OCI-LY3 (cell line): ENCODE results near the gene RPL18A.

Source experiments
- H2AFZ ChIP-seq: fragments of 200-600, 300-600 bp; shearing (Covaris generic); 2 replicates; pipeline ENCODE4 v1.6.0; 2014; ENCODE audit warnings: antibody characterized with exemption, low read depth, low read length
- H3K27ac ChIP-seq: fragments of 200-600, 300-600 bp; sonication (generic); 2 replicates; pipeline ENCODE4 v1.5.1; 2014; ENCODE audit warnings: mild to moderate bottlenecking, low read length, moderate library complexity, mixed read lengths
- H3K27me3 ChIP-seq: fragments of 200-600, 300-600 bp; sonication (generic); 2 replicates; pipeline ENCODE4 v1.6.1; 2014; ENCODE audit warnings: low read depth, low read length, mixed read lengths
- H3K36me3 ChIP-seq: fragments of 200-600, 300-600 bp; sonication (generic); replicated peaks from 2 replicates; pipeline ENCODE3; 2014; ENCODE audit warnings: low read depth, low read length, mixed read lengths
- H3K4me1 ChIP-seq: fragments of 300-600, 200-600 bp; sonication (generic); 2 replicates; pipeline ENCODE4 v1.6.1; 2014; ENCODE audit warnings: low read length, mixed read lengths
- H3K4me2 ChIP-seq: fragments of 200-600, 300-600 bp; sonication (generic); 2 replicates; pipeline ENCODE4 v1.6.1; 2014; ENCODE audit warnings: low read length, mixed read lengths
- H3K4me3 ChIP-seq: fragments of 300-600, 200-600 bp; sonication (generic); 2 replicates; pipeline ENCODE4 v1.5.1; 2014; ENCODE audit warnings: antibody characterized with exemption, mild to moderate bottlenecking, low read length, moderate library complexity
- H3K79me2 ChIP-seq: fragments of 300-600, 200-600 bp; shearing (Covaris generic); 2 replicates; pipeline ENCODE4 v1.6.1; 2014; ENCODE audit warnings: mild to moderate bottlenecking, low read length, mixed read lengths
- H3K9ac ChIP-seq: fragments of 300-600, 200-600 bp; shearing (Covaris generic); 2 replicates; pipeline ENCODE4 v1.6.0; 2014; ENCODE audit warnings: mild to moderate bottlenecking, low read length, moderate library complexity
- H3K9me3 ChIP-seq: fragments of 200-600, 300-600 bp; shearing (Covaris generic); 2 replicates; pipeline ENCODE4 v1.6.1; 2014; ENCODE audit warnings: low read length, mixed read lengths; ENCODE audit not compliant: insufficient read depth
- H4K20me1 ChIP-seq: fragments of 200-600, 300-600 bp; sonication (generic); 2 replicates; pipeline ENCODE4 v1.6.1; 2016; ENCODE audit warnings: low read length, mixed read lengths; ENCODE audit not compliant: insufficient read depth
- EZH2phosphoT487 ChIP-seq: fragments of 200-600 bp; shearing (Covaris generic); IDR thresholded peaks from 2 replicates; pipeline ENCODE4 v1.6.1; 2018; ENCODE audit warnings: antibody characterized with exemption, mixed run types, low read depth
- TF ChIP-seq, protein P1 (sequence below): fragments of 200-600, 300-600 bp; sonication (generic); IDR thresholded peaks from 2 replicates; pipeline ENCODE4 v1.5.1; 2014; ENCODE audit warnings: antibody characterized with exemption, low read length, low read depth

The RPL18A gene

DNA sequence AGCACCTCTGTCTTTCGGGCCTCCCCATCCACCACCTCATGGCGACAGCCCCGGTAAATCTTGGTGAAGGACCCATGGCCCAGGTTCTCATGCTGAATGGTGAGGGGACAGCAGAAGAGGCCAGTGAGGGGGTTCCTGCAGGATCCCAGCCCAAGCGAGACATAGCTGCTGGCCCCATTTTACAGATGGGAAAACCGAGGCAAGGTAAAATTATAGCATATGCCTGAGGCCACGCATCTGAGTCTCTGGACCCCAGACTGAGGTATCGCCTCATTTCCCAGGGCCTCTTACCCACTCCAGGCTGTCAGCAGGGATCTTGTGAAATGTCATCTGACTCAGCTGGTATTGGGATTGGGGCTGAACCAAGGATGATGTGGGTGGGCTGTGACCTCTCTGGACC lies 21.7 kb upstream of the RPL18A start:
- H3K36me3 ChIP-seq, result peaks cover 63% of the 10 kb centered on the region
- TF ChIP-seq, protein P1, sequence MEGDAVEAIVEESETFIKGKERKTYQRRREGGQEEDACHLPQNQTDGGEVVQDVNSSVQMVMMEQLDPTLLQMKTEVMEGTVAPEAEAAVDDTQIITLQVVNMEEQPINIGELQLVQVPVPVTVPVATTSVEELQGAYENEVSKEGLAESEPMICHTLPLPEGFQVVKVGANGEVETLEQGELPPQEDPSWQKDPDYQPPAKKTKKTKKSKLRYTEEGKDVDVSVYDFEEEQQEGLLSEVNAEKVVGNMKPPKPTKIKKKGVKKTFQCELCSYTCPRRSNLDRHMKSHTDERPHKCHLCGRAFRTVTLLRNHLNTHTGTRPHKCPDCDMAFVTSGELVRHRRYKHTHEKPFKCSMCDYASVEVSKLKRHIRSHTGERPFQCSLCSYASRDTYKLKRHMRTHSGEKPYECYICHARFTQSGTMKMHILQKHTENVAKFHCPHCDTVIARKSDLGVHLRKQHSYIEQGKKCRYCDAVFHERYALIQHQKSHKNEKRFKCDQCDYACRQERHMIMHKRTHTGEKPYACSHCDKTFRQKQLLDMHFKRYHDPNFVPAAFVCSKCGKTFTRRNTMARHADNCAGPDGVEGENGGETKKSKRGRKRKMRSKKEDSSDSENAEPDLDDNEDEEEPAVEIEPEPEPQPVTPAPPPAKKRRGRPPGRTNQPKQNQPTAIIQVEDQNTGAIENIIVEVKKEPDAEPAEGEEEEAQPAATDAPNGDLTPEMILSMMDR, result no peak
- no peak for TF ChIP-seq EZH2phosphoT487

DNA sequence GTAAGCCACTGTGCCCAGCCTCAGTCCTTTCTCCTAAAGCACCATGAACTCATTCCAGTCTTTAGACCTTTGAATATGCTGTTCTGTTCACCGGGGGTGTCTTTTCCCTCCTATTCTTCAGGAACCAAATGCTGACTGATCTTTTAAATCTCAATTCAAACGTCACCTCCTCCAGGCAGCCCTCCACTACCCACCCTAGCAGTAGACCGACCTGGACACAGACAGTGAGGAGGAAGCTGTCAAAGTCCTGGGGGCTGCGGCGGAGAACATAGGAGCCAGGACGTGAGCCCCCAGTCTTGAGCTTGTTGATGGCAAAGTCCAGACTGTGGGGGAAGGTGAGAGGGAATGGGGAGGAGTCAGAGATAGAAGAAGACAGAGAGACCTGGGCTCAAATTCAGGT lies 19.7 kb upstream of the RPL18A start:
- no peaks in the 10 kb centered on the region for H3K27me3 ChIP-seq
- H3K9ac ChIP-seq, result no peak overlapping the region
- no peak overlapping the region for H3K4me2 ChIP-seq
- no peaks in the 10 kb centered on the region for H3K4me1 ChIP-seq
- no peak overlapping the region for H3K27ac ChIP-seq
- peaks cover 7% of the 10 kb centered on the region; the same call in 1 of the 2 replicates for H4K20me1 ChIP-seq
- H3K79me2 ChIP-seq, result peaks cover 14% of the 10 kb centered on the region
- H3K36me3 ChIP-seq, result peaks cover 67% of the 10 kb centered on the region
- H2AFZ ChIP-seq, result no peak overlapping the region
- TF ChIP-seq EZH2phosphoT487, result no peak
- TF ChIP-seq, protein P1, result no peak
- H3K4me3 ChIP-seq, result no peak overlapping the region
- H3K9me3 ChIP-seq, result no peaks in the 10 kb centered on the region

More for the DNA sequence above, 21.7 kb upstream of the RPL18A start:
- no peaks in the 10 kb centered on the region for H3K79me2 ChIP-seq
- H2AFZ ChIP-seq, result no peak overlapping the region
- H3K9me3 ChIP-seq, result no peaks in the 10 kb centered on the region
- no peaks in the 10 kb centered on the region for H3K4me1 ChIP-seq
- H3K27me3 ChIP-seq, result no peaks in the 10 kb centered on the region
- H3K4me2 ChIP-seq, result no peak overlapping the region
- no peak overlapping the region for H3K9ac ChIP-seq
- no peaks in the 10 kb centered on the region for H4K20me1 ChIP-seq
- no peak overlapping the region for H3K27ac ChIP-seq
- no peak overlapping the region for H3K4me3 ChIP-seq

DNA sequence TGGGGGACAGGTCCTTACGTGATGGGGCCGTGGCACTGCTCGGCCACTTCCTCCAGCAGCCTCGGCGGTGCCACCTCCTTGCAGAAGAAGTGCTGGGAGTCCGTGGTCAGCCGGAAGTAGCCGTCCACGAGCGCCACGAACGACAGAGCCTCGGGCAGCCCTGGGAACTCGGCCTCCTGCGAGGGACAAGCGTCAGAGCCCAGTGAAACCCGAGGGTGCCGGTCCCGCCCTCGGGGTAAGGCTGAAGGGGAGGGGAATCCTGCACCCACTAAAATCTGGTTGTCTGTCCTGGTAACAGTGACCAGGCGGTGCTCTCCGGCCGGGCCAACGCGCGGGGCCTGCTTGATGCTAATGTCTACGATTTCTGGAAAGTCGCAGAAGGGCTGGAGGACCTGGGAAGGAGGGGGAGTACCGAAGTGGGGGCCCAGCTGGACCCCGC lies 18.3 kb upstream of the RPL18A start:
- no peaks in the 10 kb centered on the region for H3K27me3 ChIP-seq
- no peak overlapping the region for H2AFZ ChIP-seq
- peaks cover 7% of the 10 kb centered on the region; the same call in 1 of the 2 replicates for H4K20me1 ChIP-seq
- no peak overlapping the region for H3K9ac ChIP-seq
- H3K27ac ChIP-seq, result no peak overlapping the region
- no peak overlapping the region for H3K4me2 ChIP-seq
- H3K9me3 ChIP-seq, result no peaks in the 10 kb centered on the region
- H3K4me1 ChIP-seq, result no peaks in the 10 kb centered on the region; the same call in 1 of the 2 replicates
- peaks cover 63% of the 10 kb centered on the region for H3K36me3 ChIP-seq
- no peak overlapping the region for H3K4me3 ChIP-seq
- TF ChIP-seq EZH2phosphoT487, result no peak
- TF ChIP-seq, protein P1, result no peak
- peaks cover 27% of the 10 kb centered on the region for H3K79me2 ChIP-seq

DNA sequence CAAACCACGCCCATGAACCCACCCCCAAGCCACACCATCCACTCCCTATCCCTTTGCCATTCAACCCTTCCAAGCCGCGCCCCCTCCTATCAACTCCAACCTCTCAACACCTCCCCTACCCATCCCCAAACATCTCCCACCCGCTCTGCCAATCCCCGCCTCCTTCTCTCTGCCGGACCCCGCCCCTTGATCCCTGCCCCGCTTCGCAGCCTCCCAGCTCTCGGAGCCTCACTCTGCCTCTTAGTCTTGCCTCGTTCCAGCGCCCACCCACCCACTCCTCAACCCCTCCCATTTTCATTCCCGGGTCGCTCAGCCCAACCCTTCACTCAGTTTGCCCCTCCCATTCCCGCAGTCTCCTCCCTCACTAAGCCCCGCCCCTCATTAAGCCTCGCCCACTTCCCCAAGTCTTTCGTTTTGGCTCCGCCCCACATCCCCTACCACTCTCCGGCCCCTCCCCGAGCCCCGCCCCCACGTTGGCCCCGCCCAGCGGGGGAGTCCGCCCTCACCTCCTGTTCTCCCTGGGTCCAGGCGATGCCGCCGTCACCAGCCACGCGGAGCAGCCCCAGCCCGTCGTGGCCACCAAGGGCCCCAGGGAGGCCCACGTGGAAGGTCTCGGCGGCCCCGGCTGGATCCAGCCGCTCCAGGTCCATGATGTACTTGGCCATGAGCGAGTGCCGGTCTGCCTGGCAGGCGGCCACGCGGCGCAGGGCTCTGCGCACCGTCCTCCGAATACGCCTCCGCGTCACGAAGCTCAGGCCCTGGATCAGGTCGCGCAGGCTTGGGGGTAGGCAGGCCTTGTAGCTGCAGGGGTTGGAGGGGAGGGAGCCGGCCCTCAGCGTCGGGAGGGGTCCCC lies 17.7 kb upstream of the RPL18A start:
- Histone ChIP-seq H3K4me3 (no peak overlapping the region), H3K4me1 (peaks cover 2% of the 10 kb centered on the region), H3K79me2 (peaks cover 34% of the 10 kb centered on the region), H3K9me3 (no peaks in the 10 kb centered on the region), H3K27me3 (no peaks in the 10 kb centered on the region), H3K4me2 (no peak overlapping the region), H3K27ac (no peak overlapping the region), H4K20me1 (peaks cover 7% of the 10 kb centered on the region; the same call in 1 of the 2 replicates), H3K9ac (no peak overlapping the region), H3K36me3 (peaks cover 59% of the 10 kb centered on the region), H2AFZ (no peak overlapping the region)
- TF ChIP-seq, protein P1, result no peak
- TF ChIP-seq EZH2phosphoT487, result no peak
